BJ (cell line): ENCODE results near the gene WWOX. TPM values are rescaled to one million over a fixed set of nuclear protein-coding genes. Genes with fewer than 3 reads are reported as not detected.

Experiments used
- CTCF ChIA-PET: fragments of 350-600 bp; formaldehyde crosslinking; extraction: SDS; loops from one replicate; lab custom pipeline; 2021; ENCODE audit warnings: antibody characterized with exemption, inconsistent platforms; lab: Yijun Ruan, JAX
- POLR2A ChIA-PET: fragments of 300-600 bp; sonication (Branson Sonifier 250); formaldehyde crosslinking; extraction: SDS; loops from one replicate; lab custom pipeline; 2021; ENCODE audit warnings: antibody characterized with exemption; lab: Charles Lee
- DNase-seq: peaks from one replicate; pipeline ENCODE4 v3.0.0-alpha.2; 2011; ENCODE audit warnings: low read depth
- H3K27me3 ChIP-seq: 2 replicates; pipeline ENCODE4 v1.6.0; 2011; ENCODE audit warnings: low read length; ENCODE audit not compliant: control insufficient read depth, insufficient read depth
- H3K36me3 ChIP-seq: 2 replicates; pipeline ENCODE4 v1.5.1; 2011; ENCODE audit warnings: low read length; ENCODE audit not compliant: control insufficient read depth, insufficient read depth
- H3K4me3 ChIP-seq: 2 replicates; pipeline ENCODE4 v1.5.1; 2011; ENCODE audit warnings: low read depth, mild to moderate bottlenecking, control low read depth, low read length
- polyA plus RNA-seq: library from polyadenylated mRNA; depleted of rRNA; stranded (reverse); fragments of >200 nt; gene quantifications from 2 replicates; pipeline ENCODE4 v1.2.3, GENCODE V29; 2011
- TF ChIP-seq, protein P1 (sequence below): IDR thresholded peaks from 2 replicates; pipeline ENCODE4 v1.5.1; 2011; ENCODE audit warnings: low read depth, mild to moderate bottlenecking, control low read depth, inconsistent platforms, low read length, moderate library complexity; ENCODE audit not compliant: insufficient read depth

WWOX gene
- polyA plus RNA-seq, 1 experiment, result 3.1 TPM

DNA sequence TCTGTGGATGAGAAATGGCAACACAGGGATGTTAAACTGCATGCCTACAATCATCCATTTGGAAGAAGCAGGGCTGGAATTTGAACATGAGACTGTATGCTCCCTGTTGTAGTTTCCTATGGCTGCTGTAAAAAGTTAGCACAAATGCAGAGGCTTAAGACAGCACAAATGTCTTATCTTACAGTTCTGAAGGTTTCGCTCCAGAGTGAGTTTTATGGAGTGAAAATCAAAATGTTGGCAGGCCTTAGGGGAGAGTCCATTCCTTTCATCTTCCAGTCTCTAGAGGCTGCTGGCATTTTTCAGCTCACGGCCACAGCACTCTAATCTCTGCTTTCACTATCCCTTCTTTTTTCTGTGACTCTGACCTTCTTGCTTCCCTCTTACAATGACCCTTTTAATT lies 660.1 kb downstream of the WWOX start:
- CTCF ChIA-PET, result no interaction called here
- POLR2A ChIA-PET, result no interaction called here
- H3K36me3 ChIP-seq, result no peaks in the 10 kb centered on the region
- H3K27me3 ChIP-seq, result no peaks in the 10 kb centered on the region
- H3K4me3 ChIP-seq, result no peak overlapping the region
- no peak for DNase-seq
- TF ChIP-seq, protein P1, sequence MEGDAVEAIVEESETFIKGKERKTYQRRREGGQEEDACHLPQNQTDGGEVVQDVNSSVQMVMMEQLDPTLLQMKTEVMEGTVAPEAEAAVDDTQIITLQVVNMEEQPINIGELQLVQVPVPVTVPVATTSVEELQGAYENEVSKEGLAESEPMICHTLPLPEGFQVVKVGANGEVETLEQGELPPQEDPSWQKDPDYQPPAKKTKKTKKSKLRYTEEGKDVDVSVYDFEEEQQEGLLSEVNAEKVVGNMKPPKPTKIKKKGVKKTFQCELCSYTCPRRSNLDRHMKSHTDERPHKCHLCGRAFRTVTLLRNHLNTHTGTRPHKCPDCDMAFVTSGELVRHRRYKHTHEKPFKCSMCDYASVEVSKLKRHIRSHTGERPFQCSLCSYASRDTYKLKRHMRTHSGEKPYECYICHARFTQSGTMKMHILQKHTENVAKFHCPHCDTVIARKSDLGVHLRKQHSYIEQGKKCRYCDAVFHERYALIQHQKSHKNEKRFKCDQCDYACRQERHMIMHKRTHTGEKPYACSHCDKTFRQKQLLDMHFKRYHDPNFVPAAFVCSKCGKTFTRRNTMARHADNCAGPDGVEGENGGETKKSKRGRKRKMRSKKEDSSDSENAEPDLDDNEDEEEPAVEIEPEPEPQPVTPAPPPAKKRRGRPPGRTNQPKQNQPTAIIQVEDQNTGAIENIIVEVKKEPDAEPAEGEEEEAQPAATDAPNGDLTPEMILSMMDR, result no peak

DNA sequence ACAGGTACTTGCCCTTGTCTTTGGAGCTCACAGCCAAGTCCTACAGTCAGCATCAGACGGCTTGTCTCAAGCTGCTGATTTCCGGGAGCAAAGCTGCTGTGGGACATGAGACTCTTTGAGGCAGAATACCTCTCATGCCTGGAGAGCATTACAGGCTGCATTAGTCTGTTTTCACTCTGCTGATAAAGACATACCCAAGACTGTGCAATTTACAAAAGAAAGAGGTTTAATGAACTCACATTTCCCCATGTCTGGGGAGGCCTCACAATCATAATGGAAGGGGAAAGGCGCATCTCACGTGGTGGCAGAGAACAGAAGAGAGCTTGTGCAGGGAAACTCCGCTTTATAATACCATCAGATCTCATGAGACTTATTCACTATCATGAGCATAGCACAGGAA lies 661.2 kb downstream of the WWOX start:
- ChIA-PET POLR2A (no interaction called here), CTCF (interaction anchor here (1.0 kb wide), 1 partner anchor 72 kb away, joined by 3 read pairs; no protein-coding TSS in a partner anchor)
- no peaks in the 10 kb centered on the region for H3K36me3 ChIP-seq
- TF ChIP-seq, protein P1, result no peak
- no peak overlapping the region for H3K4me3 ChIP-seq
- no peaks in the 10 kb centered on the region for H3K27me3 ChIP-seq
- DNase-seq, result no peak

DNA sequence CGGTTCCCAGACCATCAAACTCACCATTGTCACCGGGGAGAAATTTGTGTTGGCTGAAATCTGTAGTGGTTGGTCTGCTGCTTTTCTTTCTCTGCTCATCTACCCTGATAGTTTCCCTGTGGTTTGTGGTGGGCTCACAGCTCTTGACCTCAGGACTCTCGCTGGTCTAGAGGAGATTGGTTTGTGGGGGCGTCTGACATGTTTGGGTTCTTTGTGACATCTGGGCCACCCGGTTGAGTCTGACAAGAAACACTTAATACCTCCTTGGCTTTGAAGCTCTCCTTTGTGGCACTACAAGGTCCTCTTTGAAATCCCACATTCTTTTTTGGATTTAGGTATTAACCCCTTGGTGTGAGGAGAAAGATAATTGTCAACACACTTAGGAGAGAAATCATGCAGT lies 662.0 kb downstream of the WWOX start:
- Histone ChIP-seq H3K27me3 (no peaks in the 10 kb centered on the region), H3K4me3 (no peak overlapping the region), H3K36me3 (no peaks in the 10 kb centered on the region)
- ChIA-PET POLR2A (no interaction called here), CTCF (no interaction called here)
- TF ChIP-seq, protein P1, result no peak
- DNase-seq, result no peak

DNA sequence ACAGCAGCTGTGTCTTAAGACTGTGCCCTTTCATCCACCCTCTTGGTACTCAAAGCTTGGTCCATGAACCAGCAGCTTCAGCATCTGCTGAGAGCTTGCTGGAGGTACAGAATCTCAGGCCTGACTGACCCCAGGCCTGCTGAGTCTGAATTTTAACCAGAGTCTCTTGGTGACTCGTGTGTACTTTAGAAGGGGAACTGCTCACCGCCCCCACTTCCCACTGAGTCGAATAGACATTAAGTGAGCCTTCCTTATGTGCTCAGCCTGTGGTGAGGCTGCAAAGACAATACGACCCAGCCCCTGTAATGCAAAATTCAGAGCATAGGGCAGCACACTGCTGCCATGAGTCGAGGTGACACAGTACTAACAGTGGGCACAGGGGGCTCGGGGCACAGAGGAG lies 662.8 kb downstream of the WWOX start:
- CTCF ChIA-PET, result no interaction called here
- DNase-seq, result no peak

DNA sequence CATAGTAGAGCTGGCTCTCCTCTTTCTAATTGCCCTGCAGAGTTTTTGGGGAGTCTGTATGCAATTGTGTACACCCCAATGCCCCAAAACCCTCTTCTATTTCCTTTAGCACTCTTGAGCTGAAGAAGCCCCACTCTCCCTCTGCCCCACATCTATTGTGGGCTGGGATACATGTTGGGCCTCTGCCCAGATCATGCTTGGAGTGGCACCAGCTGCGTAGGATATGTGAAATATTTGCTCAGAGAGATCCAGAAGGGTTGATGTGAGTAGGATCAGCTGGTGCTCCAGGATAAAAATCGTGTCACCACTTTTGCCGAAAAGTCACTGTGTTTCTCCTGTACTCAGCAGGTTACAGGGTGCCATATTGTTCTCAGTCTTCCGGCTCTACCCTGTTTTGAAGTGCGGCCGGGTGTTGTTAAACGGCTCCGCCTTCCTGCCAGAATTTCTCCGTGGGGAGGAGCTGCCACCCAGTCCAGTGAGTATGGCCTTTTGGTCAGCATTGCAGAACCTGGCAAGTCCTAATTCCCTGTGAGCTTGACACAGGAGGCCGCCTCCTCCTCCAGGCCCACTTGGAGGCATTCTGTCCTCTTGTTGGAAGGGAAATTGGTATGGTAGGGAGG lies 664.5 kb downstream of the WWOX start:
- Histone ChIP-seq H3K36me3 (no peaks in the 10 kb centered on the region), H3K27me3 (no peaks in the 10 kb centered on the region), H3K4me3 (no peak overlapping the region)
- no peak for DNase-seq
- ChIA-PET POLR2A (no interaction called here), CTCF (interaction anchor here (0.7 kb wide), 1 partner anchor 79 kb away, joined by 3 read pairs; no protein-coding TSS in a partner anchor)
- TF ChIP-seq, protein P1, result no peak

More for the DNA sequence above, 662.8 kb downstream of the WWOX start:
- POLR2A ChIA-PET, result no interaction called here
- Histone ChIP-seq H3K4me3 (no peak overlapping the region), H3K36me3 (no peaks in the 10 kb centered on the region), H3K27me3 (no peaks in the 10 kb centered on the region)
- TF ChIP-seq, protein P1, result no peak
